Head of caudate nucleus (tissue), 42 donors: Measurements from ENCODE around the gene CNTN4.
A peak's percentile ranks its signal among the peaks of the same experiment; 100 is the strongest.
"Not testable (repeated sequence)": the region's sequence is repeated elsewhere in the genome, so short reads cannot be mapped to it uniquely, and the experiment has no call there.

Experiments used
- DNase-seq, 42 donors: peaks; one replicate each; pipeline versions ENCODE4 v3.0.0 to v3.0.0-alpha.2; 2020 to 2021; ENCODE audit warnings: mixed read lengths in 7 of 42
- intact Hi-C: fragments of 100-400 bp; cut with DNase I; formaldehyde crosslinking; loops from one replicate; pipeline ENCODE4 v1.15.0; 2022

CNTN4 gene

GRCh38 chr3:2898591-2899353 is 800.1 kb downstream of the CNTN4 start:
- intact Hi-C loops = no loop called here
- DNase-seq = no peak

- no peak for DNase-seq
- intact Hi-C loops = no loop called here
These were observed 805.4 kb downstream of the CNTN4 start for GRCh38 chr3:2904054-2904453.

DNA sequence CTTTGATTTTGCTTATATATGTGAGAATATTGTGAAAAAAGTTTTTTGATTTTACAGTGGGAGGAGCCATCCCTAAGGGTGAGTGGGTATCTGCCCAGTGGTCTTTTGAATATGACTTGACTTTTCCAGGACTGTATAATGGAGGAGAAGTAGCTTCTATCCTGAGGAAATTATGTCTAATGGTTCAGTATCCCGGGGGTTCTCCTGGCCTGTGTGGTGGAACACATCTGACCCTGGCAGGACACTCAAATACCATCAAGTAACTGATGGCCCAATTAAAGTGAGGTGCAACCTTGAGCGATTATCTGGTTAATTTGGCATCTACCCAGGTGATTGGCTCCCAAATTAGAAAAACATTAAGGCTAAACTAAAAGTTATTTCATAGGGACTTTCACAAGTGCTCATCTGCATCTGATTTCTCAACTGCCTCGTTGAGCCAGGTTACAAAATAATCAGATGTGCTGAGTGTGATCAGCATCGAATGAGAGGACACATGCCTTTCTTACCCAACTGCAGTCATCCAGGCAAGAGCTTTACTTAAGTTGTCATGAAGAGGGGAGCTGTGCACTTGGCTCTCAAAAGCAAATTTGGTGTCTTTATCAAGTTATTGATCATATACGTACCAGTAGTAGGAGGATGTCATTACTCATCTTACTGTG is 810.2 kb downstream of the CNTN4 start:
- DNase-seq = no peak

GRCh38 chr3:2910997-2911396 is 812.3 kb downstream of the CNTN4 start:
- intact Hi-C loops = no loop called here
- no peak for DNase-seq

More for the DNA sequence above, 810.2 kb downstream of the CNTN4 start:
- intact Hi-C loops = no loop called here

DNA sequence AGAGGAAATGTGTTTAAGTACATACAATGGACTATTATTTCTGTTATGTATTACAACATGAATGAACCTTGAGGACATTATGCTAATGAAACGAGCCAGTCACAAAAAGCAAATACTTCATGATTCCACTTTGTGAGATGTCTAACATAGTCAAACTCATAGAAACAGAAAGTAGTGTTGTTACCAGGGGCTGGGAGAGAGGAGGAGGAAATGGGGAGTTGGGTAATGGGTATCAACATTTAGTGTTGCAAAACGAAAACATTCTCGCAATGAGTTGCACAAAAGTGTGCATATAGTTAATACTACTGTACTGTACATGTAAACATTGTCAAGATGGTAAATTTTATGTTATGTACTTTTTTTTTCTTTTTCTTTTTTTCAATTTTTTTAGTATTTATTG is 817.2 kb downstream of the CNTN4 start:
- no peak for DNase-seq
- intact Hi-C loops = no loop called here

GRCh38 chr3:2916640-2917039 is 818.0 kb downstream of the CNTN4 start:
- DNase-seq, intact Hi-C loops: not testable (repeated sequence)

DNA sequence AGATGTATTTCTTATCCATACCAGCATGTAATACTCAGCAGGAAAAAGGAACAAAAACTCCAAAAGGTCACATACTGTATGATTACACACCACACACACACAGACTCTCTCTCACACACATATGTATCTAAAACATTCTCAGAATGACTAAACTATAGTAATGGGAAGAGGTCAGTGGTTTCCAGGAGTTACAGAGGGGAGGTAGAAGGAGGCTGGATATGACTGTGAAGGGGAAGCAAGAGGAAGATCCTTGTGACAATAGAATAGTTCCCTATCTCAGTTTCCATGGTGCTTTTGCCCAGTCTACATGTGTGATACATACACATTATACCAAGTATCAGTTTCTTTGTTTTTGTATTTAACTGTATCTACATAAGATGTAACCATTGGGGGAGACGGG is 821.4 kb downstream of the CNTN4 start:
- no peak for DNase-seq
- intact Hi-C loops = no loop called here

DNA sequence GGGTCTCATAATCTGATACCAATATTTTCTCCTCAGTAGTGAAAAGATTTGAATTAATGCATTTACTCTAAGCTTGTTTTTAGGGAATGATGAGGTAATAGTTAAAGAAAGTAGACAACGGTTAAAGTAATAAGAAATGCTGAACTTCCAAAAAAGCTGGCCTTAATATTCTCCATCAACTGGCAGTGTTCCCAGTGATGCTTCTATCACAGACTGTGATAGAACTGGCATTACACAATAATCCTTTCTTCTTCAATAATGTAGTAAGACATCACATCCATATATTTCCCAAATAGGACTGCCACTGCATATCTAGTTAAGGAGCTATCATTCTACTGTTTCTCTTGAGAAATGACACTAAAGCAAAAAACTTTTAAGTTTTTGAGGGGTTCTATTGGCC is 822.8 kb downstream of the CNTN4 start:
- intact Hi-C loops = no loop called here
- no peak for DNase-seq

DNA sequence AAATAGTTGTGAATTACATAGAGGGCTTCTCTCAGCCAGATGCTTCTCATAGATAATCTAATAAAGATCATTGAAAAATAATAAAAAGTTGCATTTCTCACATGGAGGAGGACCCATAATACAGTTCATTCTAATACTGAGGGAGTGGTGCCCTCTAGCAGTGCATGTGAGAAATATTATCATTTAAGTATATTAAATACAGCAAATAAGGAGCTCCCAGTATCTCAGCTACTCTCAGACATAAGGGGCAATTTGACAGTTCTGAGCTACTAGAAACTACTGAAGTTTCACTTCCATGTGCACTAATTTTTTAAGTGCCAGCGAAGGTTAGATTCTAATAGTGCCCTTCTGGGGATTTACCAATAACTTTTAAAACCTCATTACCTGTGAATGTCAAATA is 823.2 kb downstream of the CNTN4 start:
- intact Hi-C loops = no loop called here
- DNase-seq = peak in 8 of 42 donors; percentile 5 to 39 (median 16)

GRCh38 chr3:2923390-2923789 is 824.7 kb downstream of the CNTN4 start:
- intact Hi-C loops = no loop called here
- no peak for DNase-seq

- DNase-seq = no peak
- intact Hi-C loops = no loop called here
These were observed 828.6 kb downstream of the CNTN4 start for GRCh38 chr3:2927259-2927658.

DNA sequence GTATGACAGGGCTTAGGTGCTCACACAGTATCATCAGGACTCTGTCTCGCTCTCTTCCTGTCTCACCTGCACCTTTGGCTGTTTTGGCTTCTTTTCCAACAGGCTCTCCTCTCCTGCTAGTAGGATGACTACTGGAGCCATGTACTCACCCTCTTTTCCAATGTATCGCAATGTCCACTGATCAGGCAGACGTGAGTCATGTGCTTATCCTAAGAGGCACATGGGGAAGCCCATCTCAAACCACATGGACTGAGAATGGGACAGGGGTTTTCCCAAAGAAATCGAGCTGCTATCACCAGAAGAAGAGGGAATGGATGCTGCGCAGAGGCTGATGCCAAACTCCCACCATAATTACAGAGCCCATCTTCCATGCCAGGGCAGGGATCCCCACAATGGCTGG is 830.9 kb downstream of the CNTN4 start:
- no peak for DNase-seq
- intact Hi-C loops = no loop called here

GRCh38 chr3:2931265-2931664 is 832.6 kb downstream of the CNTN4 start:
- DNase-seq = no peak
- intact Hi-C loops = no loop called here

- DNase-seq = no peak
- intact Hi-C loops = no loop called here
These were observed 835.9 kb downstream of the CNTN4 start for GRCh38 chr3:2934541-2934940.

GRCh38 chr3:2937055-2937454 is 838.4 kb downstream of the CNTN4 start:
- no peak for DNase-seq
- intact Hi-C loops = no loop called here

DNA sequence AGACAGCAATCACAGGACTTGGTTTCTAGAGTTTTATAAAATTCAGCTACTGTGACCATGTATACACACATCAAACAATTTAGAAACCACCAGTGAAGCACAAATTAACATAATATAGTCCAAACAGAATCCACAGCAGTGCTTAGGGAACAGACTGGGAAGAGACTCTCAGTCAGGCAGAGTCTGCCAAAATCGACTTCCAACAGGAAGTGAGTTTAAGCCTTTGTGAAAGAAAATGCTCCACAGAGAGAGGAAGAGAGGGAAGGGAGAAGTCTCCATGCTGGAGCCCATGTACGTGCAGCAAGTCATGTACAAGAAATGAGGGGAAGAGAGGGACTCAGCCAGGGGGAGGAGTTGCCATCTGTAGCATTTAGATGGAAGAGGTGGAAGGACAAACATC is 838.9 kb downstream of the CNTN4 start:
- no peak for DNase-seq
- intact Hi-C loops = no loop called here

DNA sequence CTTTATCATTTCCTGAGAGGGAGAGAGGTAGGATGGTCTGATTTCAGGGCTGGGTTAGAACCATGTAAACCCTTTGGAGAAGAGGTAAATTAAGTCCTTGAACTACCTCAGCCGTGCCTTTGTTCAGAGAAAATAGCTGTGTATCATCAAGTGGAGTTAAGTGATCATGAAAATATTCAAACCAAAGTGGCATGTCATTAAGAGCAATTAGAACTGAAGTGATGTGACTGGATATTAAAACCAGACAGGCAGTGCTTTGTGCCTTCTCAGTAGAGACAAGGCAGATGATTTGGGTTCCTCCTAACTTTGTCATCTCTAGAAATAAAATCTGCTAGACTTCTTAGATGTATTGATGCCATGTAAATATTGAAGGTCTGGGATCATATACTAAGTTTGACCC is 840.0 kb downstream of the CNTN4 start:
- DNase-seq = no peak
- intact Hi-C loops = no loop called here

GRCh38 chr3:2940062-2940461 is 841.4 kb downstream of the CNTN4 start:
- intact Hi-C loops = no loop called here

GRCh38 chr3:2944628-2945027 is 846.0 kb downstream of the CNTN4 start:
- no peak for DNase-seq
- intact Hi-C loops = no loop called here

More at GRCh38 chr3:2940062-2940461, 841.4 kb downstream of the CNTN4 start:
- no peak for DNase-seq

GRCh38 chr3:2945121-2945520 is 846.5 kb downstream of the CNTN4 start:
- intact Hi-C loops = no loop called here
- DNase-seq = no peak

GRCh38 chr3:2947536-2947935 is 848.9 kb downstream of the CNTN4 start:
- DNase-seq = no peak
- intact Hi-C loops = no loop called here
